ENCODE results near the gene LYAR. TPM values are rescaled to one million over a fixed set of nuclear protein-coding genes. Genes with fewer than 3 reads are reported as not detected.

Gene LYAR
- total and polyA plus RNA-seq, 10 of the 15 experiments (the other 5 are each of a cell fraction or from before 2014, with no cell fraction given), result 18.3 to 85.4 (median 40.1) TPM

DNA sequence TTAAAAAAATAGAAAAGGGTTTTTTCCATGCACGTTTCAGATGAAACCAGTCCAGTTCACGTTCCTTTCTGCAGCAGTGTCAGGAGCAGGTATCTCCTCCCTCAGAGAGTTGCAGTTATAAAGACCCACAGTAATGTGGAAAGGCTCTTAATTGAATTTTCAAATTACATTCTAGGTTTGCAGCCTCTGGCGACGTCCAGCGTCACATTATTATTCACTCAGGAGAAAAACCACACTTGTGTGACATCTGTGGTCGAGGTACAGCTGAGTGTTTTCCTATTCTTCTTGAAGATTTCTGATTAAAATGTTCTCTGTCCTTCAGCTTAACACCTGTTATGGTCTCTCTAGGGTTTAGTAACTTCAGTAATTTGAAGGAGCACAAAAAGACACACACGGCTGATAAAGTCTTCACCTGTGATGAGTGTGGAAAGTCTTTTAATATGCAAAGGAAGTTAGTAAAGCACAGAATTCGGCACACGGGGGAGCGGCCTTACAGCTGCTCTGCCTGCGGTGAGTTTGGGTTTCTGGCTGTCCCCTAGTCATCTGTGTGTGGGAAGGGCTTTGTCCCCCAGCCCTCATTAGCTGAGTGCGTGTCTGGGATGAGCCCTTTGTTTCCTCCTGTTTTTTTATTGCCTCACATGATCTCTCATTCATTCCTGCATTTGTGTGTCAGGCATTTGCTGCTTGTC lies 25.7 kb upstream of the LYAR start (continued):
- TF ChIP-seq, protein P1, sequence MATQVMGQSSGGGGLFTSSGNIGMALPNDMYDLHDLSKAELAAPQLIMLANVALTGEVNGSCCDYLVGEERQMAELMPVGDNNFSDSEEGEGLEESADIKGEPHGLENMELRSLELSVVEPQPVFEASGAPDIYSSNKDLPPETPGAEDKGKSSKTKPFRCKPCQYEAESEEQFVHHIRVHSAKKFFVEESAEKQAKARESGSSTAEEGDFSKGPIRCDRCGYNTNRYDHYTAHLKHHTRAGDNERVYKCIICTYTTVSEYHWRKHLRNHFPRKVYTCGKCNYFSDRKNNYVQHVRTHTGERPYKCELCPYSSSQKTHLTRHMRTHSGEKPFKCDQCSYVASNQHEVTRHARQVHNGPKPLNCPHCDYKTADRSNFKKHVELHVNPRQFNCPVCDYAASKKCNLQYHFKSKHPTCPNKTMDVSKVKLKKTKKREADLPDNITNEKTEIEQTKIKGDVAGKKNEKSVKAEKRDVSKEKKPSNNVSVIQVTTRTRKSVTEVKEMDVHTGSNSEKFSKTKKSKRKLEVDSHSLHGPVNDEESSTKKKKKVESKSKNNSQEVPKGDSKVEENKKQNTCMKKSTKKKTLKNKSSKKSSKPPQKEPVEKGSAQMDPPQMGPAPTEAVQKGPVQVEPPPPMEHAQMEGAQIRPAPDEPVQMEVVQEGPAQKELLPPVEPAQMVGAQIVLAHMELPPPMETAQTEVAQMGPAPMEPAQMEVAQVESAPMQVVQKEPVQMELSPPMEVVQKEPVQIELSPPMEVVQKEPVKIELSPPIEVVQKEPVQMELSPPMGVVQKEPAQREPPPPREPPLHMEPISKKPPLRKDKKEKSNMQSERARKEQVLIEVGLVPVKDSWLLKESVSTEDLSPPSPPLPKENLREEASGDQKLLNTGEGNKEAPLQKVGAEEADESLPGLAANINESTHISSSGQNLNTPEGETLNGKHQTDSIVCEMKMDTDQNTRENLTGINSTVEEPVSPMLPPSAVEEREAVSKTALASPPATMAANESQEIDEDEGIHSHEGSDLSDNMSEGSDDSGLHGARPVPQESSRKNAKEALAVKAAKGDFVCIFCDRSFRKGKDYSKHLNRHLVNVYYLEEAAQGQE (IDR thresholded peaks at IDR 0.05; ENCODE audit: low read depth, low read length), result no peak
- TF ChIP-seq ATF7 (IDR thresholded peaks at IDR 0.05; ENCODE audit: low read depth) (no peak), RELA (IDR thresholded peaks at IDR 0.05; ENCODE audit: borderline replicate concordance, partially characterized antibody) (no peak)

DNA sequence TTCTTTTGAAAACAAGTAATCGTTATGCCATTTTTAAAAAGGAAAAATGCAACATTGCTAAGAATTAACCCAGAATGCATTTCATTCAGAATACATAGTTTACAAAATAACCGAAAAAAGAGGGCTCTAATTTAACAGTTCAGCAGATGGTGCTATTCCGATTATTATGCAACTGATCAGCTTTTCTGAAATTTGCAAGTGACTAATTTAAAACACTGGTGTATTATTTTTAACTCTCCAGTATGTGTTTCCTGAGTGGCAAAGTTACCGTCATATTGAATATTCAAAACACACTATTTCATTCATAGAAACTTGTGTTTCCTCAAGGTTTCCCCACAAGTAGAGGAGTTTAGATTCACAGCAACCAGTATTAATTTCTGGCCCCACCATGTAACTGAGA lies 21.2 kb upstream of the LYAR start:
- Histone ChIP-seq H3K27me3 (replicated peaks in 1 of 2; ENCODE audit: control insufficient read depth in 2 of 2, insufficient read depth in 2 of 2, low read length in 1 of 2) (no peaks in the 10 kb centered on the region), H3K36me3 (ENCODE audit: control insufficient read depth in 2 of 2, insufficient read depth in 2 of 2, low read length in 1 of 2) (no peaks in the 10 kb centered on the region; a peak in 3 of 4 replicates), H3K4me3 (no peak overlapping the region), H3K4me2 (ENCODE audit: control insufficient read depth, insufficient read depth) (no peak overlapping the region), H3K79me2 (ENCODE audit: control insufficient read depth, insufficient read depth, low read length) (no peaks in the 10 kb centered on the region), H3K27ac (ENCODE audit: control insufficient read depth, insufficient read depth) (no peak overlapping the region), H3K9ac (ENCODE audit: control insufficient read depth, insufficient read depth, low read length) (no peak overlapping the region), H4K20me1 (ENCODE audit: control insufficient read depth, insufficient read depth) (no peaks in the 10 kb centered on the region), H2AFZ (ENCODE audit: control insufficient read depth, low read depth, low read length) (no peak overlapping the region), H3K9me3 (replicated peaks; ENCODE audit: control insufficient read depth, insufficient read depth, low read length) (no peaks in the 10 kb centered on the region), H3K4me1 (ENCODE audit: control insufficient read depth, insufficient read depth, low read length) (no peaks in the 10 kb centered on the region)
- ChIA-PET POLR2A (no interaction called here), RAD21 (ENCODE audit: unreplicated experiment) (no interaction called here), SMC1A (ENCODE audit: uncharacterized antibody, unreplicated experiment) (no interaction called here), CTCF (interaction anchor here (1.5 kb wide), 1 partner anchor 59 kb away, joined by 4 read pairs; no protein-coding TSS in a partner anchor)
- ATAC-seq (no peak), DNase-seq (ENCODE audit: low read depth, low spot score) (no peak), FAIRE-seq (no peak)
- WGBS (ENCODE audit: insufficient coverage, insufficient replicate concordance, low lambda C conversion rate, missing lambda C conversion rate), result 24% methylated on average over 4 of the region's 4 CpGs
- no TSS peak for BruUV-seq (replicated peaks)
- in situ Hi-C loops (cut with MboI) (no loop called here), intact Hi-C loops (cut with micrococcal nuclease; ENCODE audit: unreplicated experiment) (no loop called here)
- TF ChIP-seq, protein P2, sequence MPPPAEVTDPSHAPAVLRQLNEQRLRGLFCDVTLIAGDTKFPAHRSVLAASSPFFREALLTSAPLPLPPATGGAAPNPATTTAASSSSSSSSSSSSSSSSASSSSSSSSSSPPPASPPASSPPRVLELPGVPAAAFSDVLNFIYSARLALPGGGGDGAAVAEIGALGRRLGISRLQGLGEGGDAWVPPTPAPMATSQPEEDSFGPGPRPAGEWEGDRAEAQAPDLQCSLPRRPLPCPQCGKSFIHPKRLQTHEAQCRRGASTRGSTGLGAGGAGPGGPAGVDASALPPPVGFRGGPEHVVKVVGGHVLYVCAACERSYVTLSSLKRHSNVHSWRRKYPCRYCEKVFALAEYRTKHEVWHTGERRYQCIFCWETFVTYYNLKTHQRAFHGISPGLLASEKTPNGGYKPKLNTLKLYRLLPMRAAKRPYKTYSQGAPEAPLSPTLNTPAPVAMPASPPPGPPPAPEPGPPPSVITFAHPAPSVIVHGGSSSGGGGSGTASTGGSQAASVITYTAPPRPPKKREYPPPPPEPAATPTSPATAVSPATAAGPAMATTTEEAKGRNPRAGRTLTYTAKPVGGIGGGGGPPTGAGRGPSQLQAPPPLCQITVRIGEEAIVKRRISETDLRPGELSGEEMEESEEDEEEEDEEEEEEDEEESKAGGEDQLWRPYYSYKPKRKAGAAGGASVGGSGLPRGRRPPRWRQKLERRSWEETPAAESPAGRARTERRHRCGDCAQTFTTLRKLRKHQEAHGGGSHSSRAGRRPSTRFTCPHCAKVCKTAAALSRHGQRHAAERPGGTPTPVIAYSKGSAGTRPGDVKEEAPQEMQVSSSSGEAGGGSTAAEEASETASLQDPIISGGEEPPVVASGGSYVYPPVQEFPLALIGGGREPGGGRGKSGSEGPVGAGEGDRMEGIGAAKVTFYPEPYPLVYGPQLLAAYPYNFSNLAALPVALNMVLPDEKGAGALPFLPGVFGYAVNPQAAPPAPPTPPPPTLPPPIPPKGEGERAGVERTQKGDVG (CRISPR knock-in tag; IDR thresholded peaks at IDR 0.05), result no peak
- TF ChIP-seq, protein P3, sequence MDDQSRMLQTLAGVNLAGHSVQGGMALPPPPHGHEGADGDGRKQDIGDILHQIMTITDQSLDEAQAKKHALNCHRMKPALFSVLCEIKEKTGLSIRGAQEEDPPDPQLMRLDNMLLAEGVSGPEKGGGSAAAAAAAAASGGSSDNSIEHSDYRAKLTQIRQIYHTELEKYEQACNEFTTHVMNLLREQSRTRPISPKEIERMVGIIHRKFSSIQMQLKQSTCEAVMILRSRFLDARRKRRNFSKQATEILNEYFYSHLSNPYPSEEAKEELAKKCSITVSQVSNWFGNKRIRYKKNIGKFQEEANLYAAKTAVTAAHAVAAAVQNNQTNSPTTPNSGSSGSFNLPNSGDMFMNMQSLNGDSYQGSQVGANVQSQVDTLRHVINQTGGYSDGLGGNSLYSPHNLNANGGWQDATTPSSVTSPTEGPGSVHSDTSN (IDR thresholded peaks at IDR 0.05; ENCODE audit: insufficient replicate concordance, low read depth, low read length), result no peak
- no peak for TF ChIP-seq GABPA (IDR thresholded peaks at IDR 0.05; ENCODE audit: low read depth)
- TF ChIP-seq BRCA1 (IDR thresholded peaks at IDR 0.05; ENCODE audit: low read depth, low read length), result no peak
- TF ChIP-seq, protein P4, sequence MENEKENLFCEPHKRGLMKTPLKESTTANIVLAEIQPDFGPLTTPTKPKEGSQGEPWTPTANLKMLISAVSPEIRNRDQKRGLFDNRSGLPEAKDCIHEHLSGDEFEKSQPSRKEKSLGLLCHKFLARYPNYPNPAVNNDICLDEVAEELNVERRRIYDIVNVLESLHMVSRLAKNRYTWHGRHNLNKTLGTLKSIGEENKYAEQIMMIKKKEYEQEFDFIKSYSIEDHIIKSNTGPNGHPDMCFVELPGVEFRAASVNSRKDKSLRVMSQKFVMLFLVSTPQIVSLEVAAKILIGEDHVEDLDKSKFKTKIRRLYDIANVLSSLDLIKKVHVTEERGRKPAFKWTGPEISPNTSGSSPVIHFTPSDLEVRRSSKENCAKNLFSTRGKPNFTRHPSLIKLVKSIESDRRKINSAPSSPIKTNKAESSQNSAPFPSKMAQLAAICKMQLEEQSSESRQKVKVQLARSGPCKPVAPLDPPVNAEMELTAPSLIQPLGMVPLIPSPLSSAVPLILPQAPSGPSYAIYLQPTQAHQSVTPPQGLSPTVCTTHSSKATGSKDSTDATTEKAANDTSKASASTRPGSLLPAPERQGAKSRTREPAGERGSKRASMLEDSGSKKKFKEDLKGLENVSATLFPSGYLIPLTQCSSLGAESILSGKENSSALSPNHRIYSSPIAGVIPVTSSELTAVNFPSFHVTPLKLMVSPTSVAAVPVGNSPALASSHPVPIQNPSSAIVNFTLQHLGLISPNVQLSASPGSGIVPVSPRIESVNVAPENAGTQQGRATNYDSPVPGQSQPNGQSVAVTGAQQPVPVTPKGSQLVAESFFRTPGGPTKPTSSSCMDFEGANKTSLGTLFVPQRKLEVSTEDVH (IDR thresholded peaks at IDR 0.05; ENCODE audit: low read depth, partially characterized antibody), result no peak
- no peak for TF ChIP-seq TCF7 (IDR thresholded peaks at IDR 0.05; ENCODE audit: borderline replicate concordance)
- no peak for TF ChIP-seq MEF2A (IDR thresholded peaks at IDR 0.05; ENCODE audit: insufficient read depth, low read depth, low read length)
- TF ChIP-seq ASH2L (IDR thresholded peaks at IDR 0.05; ENCODE audit: borderline replicate concordance, low read depth), result no peak
